GM18520 (cell line): Measurements from ENCODE around the gene GDPGP1.

Experiments used
- ATAC-seq: cut with Tn5 transposase; IDR thresholded peaks from one replicate; pipeline ENCODE4 v1.9.1; 2021; ENCODE audit not compliant: unreplicated experiment

Gene GDPGP1

DNA sequence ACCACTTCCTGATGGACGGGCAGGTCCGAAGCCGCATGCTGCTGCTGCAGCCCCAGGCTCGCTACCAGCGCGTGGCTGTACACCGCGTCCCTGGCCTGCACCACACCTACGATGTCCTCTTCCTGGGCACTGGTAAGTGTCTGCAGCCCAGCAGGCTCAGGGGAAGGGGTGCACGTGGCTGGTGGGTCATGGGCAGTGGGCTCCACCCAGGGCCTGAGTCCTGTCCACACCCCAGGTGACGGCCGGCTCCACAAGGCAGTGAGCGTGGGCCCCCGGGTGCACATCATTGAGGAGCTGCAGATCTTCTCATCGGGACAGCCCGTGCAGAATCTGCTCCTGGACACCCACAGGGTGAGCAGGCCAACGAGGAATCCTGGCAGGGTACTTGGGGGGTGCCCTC is 9.0 kb upstream of the GDPGP1 start:
- no peak for ATAC-seq

DNA sequence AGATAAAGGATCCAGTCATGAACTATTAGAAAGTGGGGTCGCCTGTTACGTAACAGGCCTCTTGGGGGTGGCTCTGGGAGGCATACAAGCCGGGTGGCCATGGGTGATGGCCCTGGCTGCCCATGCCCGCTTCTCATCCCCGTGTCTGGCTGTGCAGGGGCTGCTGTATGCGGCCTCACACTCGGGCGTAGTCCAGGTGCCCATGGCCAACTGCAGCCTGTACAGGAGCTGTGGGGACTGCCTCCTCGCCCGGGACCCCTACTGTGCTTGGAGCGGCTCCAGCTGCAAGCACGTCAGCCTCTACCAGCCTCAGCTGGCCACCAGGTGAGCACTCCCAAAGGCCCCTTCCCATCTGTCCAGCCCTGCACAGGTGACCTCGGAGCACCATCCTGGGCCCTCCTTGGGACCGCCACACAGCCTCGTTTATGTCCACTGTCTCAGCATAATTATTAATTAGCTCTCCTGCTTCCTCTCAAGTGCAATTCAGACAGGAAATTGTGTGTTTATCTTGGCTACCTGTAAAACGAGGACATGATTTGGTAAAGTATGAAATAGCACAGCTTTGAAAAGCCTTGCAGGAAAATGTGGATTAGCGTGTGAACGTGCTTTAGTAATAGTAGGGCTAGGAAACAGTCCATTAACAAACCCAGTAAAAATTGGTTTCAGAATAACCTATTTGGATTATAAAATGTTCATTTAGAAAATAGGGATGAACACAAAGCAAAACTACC is 8.3 kb upstream of the GDPGP1 start:
- ATAC-seq = no peak

DNA sequence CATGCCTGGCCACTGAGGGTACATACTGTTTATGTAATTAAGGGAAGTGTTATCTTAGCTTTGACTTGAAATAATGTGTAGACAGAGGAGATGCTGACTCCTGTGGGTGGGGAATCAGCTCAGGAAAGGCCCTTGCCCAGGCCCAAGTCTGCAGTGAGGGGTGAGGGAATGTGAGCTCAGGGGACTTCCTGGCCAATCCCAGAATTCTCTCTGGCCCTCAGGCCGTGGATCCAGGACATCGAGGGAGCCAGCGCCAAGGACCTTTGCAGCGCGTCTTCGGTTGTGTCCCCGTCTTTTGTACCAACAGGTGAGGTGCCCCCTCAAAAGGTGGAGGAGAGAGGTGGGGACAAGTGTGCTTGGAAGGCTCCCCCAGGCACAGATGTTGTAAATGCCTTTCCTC is 6.7 kb upstream of the GDPGP1 start:
- ATAC-seq = no peak

DNA sequence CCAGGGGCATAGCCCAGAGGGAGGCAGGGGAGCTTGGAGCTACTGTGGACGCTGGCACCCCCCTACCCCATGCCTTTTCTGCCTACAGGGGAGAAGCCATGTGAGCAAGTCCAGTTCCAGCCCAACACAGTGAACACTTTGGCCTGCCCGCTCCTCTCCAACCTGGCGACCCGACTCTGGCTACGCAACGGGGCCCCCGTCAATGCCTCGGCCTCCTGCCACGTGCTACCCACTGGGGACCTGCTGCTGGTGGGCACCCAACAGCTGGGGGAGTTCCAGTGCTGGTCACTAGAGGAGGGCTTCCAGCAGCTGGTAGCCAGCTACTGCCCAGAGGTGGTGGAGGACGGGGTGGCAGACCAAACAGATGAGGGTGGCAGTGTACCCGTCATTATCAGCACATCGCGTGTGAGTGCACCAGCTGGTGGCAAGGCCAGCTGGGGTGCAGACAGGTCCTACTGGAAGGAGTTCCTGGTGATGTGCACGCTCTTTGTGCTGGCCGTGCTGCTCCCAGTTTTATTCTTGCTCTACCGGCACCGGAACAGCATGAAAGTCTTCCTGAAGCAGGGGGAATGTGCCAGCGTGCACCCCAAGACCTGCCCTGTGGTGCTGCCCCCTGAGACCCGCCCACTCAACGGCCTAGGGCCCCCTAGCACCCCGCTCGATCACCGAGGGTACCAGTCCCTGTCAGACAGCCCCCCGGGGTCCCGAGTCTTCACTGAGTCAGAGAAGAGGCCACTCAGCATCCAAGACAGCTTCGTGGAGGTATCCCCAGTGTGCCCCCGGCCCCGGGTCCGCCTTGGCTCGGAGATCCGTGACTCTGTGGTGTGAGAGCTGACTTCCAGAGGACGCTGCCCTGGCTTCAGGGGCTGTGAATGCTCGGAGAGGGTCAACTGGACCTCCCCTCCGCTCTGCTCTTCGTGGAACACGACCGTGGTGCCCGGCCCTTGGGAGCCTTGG is 5.9 kb upstream of the GDPGP1 start:
- ATAC-seq = no peak

DNA sequence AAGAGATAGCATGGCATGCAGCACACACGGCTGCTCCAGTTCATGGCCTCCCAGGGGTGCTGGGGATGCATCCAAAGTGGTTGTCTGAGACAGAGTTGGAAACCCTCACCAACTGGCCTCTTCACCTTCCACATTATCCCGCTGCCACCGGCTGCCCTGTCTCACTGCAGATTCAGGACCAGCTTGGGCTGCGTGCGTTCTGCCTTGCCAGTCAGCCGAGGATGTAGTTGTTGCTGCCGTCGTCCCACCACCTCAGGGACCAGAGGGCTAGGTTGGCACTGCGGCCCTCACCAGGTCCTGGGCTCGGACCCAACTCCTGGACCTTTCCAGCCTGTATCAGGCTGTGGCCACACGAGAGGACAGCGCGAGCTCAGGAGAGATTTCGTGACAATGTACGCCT is 5.0 kb upstream of the GDPGP1 start:
- ATAC-seq = no peak

DNA sequence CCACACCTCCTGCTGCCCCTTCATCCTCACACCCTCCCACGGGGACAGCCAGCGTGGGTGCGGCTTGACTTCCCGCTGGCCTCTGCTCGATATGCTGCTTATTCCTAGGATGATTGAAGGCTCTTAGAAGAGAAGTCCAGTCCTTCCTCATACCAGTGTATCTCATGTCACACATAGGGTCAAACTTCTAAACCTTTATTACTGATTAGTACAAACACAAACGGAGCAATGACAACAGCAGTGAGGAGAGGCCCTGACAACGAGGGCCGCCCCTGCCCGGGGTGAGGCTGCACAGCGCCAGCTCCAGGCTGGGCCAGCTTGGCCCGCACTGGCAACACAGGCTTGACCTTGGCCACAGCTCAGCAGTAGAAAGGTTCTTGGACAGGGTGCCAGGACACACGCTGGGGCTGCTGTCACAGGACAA is 3.9 kb upstream of the GDPGP1 start:
- no peak for ATAC-seq

DNA sequence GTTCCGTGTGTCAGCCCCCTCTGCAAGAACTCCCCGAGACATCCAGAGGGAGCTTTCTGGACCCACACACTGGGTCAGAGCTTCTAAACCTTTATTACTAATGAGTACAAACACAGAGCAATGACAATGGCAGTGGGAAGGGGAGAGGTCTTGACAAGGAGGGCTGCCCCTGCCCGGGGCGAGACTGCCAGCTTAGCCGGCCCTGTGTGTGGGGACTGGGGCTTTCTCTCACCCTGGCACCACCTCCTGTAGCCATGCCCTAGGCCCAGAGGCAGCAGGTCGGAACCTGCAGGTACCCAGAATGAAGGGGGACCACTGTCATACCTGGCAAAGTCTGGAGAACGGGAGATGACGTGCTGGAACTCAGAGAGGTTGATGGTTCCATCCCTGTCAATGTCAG is 3.4 kb upstream of the GDPGP1 start:
- ATAC-seq = no peak

DNA sequence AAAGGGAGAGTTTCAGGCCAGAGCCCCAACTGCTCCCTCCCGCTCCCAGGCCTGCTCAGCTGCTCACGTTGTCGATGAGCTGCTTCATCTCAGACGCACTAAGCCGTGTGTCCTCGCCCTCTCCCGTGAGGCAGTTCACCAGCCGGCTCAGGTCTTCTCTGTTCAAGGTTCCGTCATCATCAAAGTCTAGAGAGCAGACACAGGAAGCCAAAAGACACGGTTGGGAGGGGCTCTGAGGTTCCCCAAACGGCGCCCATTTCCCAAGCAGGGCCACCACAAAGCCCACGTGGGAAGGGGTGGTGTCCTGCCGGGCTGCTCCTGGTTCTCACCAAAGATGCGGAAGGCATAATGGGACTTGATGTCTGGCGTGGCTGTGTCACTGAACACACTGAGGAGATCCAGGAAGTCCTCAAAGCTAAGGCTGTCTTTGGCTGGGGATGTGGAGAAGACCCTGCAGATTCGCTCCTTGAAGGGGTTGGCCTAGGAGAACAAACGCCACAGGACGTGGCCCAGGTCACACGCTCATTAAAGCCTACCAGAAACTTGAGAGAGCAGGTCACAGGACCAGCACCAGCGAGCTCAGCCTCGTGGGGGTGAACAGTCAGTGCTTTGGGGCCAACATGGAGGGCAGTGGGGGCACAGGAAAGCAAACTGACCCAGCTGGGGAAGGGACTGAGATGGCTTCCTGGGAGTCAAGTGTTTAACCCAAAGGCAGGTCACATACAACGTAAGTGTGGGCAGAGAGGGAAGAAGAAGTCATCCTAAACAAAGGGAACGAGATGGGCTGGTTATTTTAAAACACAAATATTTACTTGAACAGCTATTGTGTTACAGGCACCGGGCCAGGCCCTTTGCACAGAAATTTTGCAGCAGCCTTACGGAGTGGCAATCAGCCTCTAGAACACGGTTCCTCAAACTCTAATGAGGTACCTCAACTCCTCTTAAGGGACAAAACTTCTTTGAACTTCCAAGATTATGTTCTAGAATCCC is 2.7 kb upstream of the GDPGP1 start:
- ATAC-seq = no peak

DNA sequence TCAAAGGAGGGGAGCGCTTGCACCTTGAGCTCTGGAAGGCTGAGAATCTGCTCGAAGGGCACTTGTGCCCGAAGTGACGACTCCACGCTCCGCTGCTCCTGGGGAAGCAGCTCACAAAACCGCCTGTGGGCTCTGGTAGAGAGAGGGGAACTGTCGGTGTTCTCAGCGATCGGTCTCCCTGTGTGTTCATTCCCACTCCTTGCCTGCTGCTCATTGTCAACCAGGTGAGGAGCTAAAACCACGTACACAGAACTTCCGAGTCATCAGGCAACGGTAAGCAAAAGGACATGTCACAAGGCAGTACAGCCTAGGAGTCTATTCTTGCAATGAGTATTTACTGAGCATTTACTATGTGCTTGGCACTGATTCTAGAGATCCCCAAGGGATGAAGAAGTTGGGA is 1.8 kb upstream of the GDPGP1 start:
- ATAC-seq = no peak

DNA sequence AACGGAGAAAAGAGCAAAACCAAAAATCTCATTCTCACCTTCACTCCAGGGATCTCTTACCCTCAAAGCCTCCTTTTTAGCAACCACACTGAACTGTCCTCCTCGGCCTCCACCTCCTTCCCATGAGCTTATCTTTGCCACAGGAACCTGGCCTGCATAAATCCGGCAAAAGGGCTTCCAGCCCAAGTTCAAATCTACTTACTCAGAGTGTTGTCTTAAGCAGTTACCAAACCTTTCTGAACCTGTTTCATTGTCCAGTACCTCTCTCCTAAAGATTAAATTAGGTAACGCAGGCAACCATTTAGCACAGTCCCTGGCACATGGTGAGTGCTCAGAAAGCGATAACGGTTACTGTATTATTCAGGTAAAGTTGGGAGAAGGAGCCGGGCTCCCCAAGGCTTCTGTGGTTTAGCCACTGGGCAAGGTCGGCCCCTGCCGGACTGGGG is 1.0 kb upstream of the GDPGP1 start:
- ATAC-seq = no peak

DNA sequence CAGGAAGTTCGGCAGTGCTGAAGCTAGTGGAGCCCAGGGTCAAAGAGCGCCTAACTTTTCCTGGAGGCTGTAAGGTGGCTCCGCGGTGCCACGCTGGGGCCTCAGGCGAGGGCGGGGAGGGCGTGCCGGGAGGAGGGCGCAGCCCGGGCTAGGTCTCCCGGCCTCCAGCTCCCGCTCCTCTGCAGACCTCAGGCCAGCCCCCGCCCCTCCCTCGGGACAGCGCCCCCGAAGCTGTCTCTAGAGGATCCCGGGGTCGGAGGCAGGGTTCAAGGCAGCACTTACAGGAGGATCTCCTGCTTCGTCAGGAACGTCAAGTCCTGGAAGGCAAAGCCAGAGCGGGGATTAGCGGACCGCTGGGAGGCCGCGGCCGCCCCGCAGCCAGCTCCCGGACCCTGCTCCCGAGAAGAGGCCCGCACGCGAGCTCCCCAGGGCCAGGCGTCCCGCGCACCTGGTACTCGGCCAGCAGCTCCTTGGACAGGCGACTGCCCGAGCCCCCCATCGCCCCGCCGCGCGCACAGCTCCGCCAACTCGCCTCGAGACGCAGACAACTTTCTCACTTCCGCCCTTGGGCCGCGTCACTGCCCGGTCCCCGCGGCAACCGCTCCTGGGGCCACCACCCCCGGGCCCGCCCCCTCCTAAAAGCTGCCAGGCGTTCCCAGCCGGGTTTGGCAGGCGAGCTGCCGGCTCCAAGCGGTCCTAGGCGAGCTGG is 468 bp upstream of the GDPGP1 start, which contains the start of gene CIB1:
TSS of gene CIB1 (minus strand) at position 555 of the 709 bp plus-strand sequence. CDS start at position 499, 56 bp downstream.
- ATAC-seq = peak; percentile 76

DNA sequence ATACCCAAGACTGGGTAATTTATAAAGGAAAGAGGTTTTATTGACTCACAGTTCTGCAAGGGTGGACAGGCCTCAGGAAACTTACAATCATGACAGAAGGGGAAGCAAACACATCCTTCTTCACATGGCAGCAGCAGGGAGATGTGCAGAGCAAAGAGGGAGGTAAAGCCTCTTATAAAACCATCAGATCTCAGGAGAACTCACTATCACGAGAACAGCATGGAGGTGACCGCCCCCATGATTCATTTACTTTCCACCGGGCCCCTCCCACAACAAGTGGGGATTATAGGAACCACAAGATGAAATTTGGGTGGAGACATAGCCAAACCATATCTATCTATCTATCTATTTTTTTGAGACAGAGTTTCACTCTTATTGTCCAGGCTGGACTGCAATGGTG is 5.4 kb downstream of the GDPGP1 start:
- ATAC-seq = no peak

DNA sequence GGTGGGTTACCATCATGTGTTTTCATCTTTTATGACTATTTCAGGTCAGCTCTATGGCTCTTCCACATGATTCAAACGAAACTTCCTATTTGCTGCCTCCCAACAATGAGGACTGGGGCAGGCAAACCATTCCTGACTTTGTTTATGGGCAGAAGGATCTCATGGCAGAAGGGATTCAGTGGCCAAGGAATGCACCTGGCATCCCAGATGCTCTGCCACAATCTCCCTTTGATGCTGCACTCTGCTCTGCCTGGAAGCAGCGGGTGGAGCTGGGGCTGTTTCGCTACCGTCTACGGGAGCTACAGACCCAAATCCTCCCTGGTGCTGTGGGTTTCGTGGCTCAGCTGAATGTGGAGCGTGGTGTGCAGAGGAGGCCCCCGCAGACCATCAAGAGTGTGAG is 6.8 kb downstream of the GDPGP1 start:
- ATAC-seq = no peak

DNA sequence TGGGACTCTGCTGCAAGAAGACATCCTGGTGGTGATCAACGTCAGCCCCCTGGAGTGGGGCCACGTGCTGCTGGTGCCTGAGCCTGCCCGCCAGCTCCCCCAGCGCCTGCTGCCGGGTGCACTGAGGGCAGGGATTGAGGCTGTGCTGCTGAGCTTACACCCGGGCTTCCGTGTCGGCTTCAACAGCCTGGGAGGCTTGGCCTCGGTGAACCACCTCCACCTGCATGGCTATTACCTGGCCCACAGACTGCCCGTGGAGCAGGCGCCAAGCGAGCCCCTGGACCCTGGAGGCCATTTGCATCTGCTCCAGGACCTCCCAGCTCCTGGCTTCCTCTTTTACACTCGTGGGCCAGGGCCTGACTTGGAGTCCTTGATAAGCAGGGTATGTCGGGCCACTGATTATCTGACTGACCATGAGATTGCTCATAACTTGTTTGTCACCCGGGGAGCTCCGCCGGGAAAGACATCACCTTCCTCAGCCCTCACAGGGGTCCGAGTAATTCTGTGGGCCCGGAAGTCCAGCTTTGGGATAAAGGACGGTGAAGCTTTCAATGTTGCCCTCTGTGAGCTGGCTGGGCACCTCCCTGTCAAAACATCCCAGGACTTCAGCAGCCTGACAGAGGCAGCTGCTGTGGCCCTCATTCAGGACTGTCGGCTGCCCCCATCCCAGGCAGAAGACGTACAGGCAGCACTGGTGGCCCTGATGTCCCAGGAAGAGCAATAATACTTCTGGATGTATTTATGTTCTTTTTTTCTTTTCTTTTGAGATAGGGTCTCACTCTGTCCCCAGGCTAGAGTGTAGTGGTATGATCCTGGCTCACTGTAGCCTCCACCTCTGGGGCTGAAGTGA is 7.6 kb downstream of the GDPGP1 start:
- ATAC-seq = no peak

DNA sequence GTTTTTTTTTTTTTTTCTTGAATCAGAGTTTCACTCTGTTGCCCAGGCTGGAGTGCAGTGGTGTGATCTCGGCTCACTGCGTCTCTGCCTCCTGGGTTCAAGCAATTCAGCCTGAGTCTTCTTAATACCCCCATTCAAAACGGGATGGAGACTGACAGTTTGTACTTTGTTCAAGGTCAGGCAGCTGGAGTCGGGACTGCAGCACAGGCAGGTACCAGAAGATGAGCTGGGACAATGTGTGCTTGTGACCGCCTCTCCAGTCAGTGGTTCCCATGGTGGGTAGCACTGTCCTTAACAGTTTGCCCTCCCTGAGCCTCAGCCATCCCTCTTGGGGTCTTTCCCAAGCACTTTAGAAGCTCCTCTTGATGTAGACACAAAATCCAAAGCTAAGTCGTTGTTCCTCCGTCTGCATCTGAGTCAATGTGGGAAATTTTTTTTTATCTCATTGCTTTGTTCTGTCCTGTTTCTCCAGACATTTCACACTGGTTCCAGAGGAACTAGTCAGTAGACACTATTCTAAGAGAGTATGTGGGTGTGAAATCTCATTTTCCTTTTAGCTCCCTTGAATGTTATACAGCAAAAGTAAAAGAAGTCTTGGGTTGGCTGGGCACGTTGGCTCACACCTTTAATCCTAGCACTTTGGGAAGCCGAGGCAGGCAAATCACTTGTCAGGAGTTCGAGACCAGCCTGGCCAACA is 10.1 kb downstream of the GDPGP1 start:
- ATAC-seq = no peak

DNA sequence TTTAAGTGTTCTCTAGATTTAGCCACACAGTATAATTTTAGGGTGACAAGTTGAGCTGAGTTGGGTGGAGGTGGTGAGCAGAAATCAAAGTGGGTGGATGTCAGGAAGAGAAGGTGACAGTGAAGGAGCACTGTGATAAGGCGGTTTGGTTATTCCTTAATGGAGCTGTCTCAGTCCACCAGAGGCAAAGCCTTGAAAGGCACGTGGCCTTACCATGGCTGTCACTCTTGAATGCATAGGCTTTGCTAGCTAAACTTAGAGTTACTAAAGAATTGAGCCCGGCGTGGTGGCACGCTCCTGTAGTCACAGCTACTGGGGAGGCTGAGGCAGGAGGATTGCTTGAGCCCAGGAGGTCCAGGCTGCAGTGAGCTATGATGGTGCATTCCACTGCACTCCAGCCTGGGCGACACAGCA is 14.8 kb downstream of the GDPGP1 start:
- no peak for ATAC-seq

DNA sequence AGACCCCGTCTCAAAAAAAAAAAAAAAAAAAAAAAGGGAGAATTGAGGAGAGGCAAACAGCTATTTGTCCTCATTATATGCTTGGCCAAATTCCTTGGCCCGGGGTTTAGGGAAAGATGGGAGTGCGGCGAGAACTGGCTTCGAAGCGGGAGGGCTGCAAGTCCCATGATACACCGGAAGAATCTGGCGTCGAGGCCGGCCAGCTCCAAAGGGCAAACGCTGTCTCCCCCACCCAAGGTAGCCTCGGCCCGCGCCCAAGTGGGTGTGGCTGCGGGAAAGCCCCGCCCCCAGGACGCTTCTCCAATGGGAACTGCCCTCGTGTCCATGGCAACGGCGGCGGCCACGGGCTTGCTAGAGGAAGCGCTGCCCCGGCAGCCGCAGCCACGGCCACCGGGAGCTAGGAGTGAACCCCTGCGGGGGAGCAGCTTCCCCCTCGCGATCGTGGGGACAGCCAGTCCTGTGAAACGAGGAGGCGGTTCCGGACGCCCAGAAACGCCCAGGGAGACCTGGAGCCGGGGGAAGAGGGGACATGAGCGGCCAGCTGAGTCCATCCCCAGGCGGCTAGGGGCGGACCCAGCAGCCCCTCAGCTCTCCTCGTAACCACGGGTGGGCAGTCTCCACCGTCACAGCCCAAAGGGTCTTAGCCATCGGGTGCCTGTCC is 15.3 kb downstream of the GDPGP1 start, which contains the start of gene TTLL13:
TSS of gene TTLL13 (plus strand) at position 354 of the 661 bp plus-strand sequence. CDS start 1,075 bp downstream, outside the sequence.
- ATAC-seq = peak; percentile 43

DNA sequence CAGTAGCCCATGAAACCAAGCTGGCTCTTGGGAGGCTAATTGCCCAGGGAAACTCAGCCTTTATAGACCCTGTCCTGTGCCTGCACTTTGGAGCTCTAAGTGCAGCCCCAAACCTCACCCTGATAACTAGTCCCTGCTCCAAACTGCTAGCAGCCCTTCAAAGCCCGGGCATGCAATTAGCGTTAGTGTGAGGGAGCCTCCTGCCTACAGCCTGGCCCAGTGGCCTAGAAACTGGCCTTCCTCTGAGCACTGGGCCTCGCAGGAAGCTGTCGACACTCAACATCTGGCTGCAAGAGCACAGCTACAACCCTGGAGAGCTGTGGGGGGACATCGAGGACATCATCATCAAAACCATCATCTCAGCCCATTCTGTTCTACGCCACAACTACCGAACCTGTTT is 23.8 kb downstream of the GDPGP1 start:
- ATAC-seq = no peak
